ENCODE data around the gene FLT3LG.

DNA sequence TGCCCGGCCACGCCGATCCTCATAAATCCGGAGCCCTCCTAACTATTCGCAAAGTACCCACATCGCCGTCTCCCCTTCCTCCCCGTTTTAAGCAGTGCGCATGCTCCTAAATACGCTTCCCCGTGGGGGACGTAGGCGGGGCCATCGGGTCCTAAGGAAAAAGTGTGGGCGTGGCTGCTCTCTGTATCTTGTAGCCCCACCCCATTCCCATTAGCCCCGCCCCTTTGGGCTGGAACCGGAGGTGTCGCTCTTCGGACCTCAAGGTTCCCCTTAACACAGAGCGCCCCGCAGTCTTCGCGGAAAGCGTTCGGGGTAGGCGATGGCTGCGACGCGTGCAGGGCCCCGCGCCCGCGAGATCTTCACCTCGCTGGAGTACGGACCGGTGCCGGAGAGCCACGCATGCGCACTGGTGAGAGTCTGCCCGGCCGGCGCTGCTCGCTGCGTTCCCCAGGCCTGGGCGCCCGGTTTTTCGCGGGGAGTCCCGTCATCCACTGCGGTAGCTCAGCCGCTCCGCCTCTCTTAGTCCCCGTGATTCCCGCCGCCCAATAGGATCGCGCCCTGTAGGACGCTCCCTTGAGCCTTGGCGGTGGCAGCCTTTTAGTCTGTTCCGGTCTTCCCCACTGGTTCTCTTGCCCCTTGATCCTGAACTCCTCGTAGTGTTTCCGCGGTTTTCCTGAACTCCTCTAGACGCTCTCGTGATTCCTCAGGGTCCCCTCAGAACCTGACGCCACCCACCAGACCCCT is 20.8 kb upstream of the FLT3LG start, which contains the start of gene ALDH16A1:
- TF ChIP-seq EZH2 (IDR thresholded peaks at IDR 0.05; ENCODE audit: low read length, unreplicated experiment) = no peak
- TF ChIP-seq, protein P1, sequence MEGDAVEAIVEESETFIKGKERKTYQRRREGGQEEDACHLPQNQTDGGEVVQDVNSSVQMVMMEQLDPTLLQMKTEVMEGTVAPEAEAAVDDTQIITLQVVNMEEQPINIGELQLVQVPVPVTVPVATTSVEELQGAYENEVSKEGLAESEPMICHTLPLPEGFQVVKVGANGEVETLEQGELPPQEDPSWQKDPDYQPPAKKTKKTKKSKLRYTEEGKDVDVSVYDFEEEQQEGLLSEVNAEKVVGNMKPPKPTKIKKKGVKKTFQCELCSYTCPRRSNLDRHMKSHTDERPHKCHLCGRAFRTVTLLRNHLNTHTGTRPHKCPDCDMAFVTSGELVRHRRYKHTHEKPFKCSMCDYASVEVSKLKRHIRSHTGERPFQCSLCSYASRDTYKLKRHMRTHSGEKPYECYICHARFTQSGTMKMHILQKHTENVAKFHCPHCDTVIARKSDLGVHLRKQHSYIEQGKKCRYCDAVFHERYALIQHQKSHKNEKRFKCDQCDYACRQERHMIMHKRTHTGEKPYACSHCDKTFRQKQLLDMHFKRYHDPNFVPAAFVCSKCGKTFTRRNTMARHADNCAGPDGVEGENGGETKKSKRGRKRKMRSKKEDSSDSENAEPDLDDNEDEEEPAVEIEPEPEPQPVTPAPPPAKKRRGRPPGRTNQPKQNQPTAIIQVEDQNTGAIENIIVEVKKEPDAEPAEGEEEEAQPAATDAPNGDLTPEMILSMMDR (conservative IDR thresholded peaks at IDR 0.05; ENCODE audit: low read depth, low read length) = no peak
